Panc1 (cell line): ENCODE measurements around the gene PARM1. TPM values are rescaled to one million over a fixed set of nuclear protein-coding genes. Genes with fewer than 3 reads are reported as not detected.

Experiments
- ATAC-seq: fragments of 200-7000 bp; cut with Tn5 transposase; 2 replicates; pipeline ENCODE4 v1.9.1; 2020; ENCODE audit warnings: mild to moderate bottlenecking, moderate library complexity
- BruUV-seq: library from RNA; stranded (reverse); fragments of 400-500 nt; replicated peaks from 2 replicates; lab custom pipeline; 2021; lab: Mats Ljungman, UMichigan
- CTCF ChIA-PET: fragments of 300-600 bp; sonication (Branson Sonifier 250); formaldehyde crosslinking; loops from one replicate; lab custom pipeline; 2022; ENCODE audit warnings: antibody characterized with exemption; lab: Charles Lee
- POLR2A ChIA-PET: fragments of 300-600 bp; sonication (Branson Sonifier 250); formaldehyde crosslinking; loops from one replicate; lab custom pipeline; 2022; ENCODE audit warnings: antibody characterized with exemption; lab: Charles Lee
- DNase-seq: peaks from one replicate; pipeline ENCODE4 v3.0.0-alpha.2; 2010; ENCODE audit warnings: low read depth, low spot score
- H3K27ac ChIP-seq: 2 replicates; pipeline ENCODE4 v1.5.1; 2011; ENCODE audit warnings: mild to moderate bottlenecking, low read length, inconsistent platforms
- H3K27me3 ChIP-seq: fragments of 200-500 bp; sonication (Bioruptor generic); 2 replicates; pipeline ENCODE4 v1.6.0; 2014; ENCODE audit warnings: low read length, inconsistent platforms; ENCODE audit not compliant: control insufficient read depth, insufficient read depth
- H3K36me3 ChIP-seq: fragments of 200-500 bp; sonication (Bioruptor generic); 2 replicates; pipeline ENCODE4 v1.5.1; 2014; ENCODE audit warnings: inconsistent platforms, mild to moderate bottlenecking, low read length, moderate library complexity; ENCODE audit not compliant: control insufficient read depth, insufficient read depth
- H3K4me1 ChIP-seq: 2 replicates; pipeline ENCODE4 v1.5.1; 2011; ENCODE audit warnings: inconsistent platforms, mild to moderate bottlenecking, low read length, moderate library complexity; ENCODE audit not compliant: control insufficient read depth, insufficient read depth
- H3K4me3 ChIP-seq, 2 experiments: 2 replicates each; pipeline ENCODE4 v1.5.1; 2011 to 2012; ENCODE audit warnings: low read depth in 2 of 2, low read length in 2 of 2, mild to moderate bottlenecking in 2 of 2, inconsistent platforms in 1 of 2, moderate library complexity in 1 of 2
- H3K9me3 ChIP-seq: fragments of 200-500 bp; sonication (Bioruptor generic); 2 replicates; pipeline ENCODE4 v1.5.1; 2014; ENCODE audit warnings: low read depth, mild to moderate bottlenecking, inconsistent platforms, low read length, moderate library complexity; ENCODE audit not compliant: control insufficient read depth, insufficient read depth
- CTCF ChIP-seq: fragments of 450-650 bp; IDR thresholded peaks from 2 replicates; pipeline ENCODE4 v1.5.1; 2017; ENCODE audit warnings: mild to moderate bottlenecking
- POLR2AphosphoS5 ChIP-seq: IDR thresholded peaks from 2 replicates; pipeline ENCODE4 v1.6.1; 2012; ENCODE audit warnings: mild to moderate bottlenecking, low read depth, low read length, moderate library complexity
- REST ChIP-seq, 2 experiments: IDR thresholded peaks; 2 replicates each; pipeline ENCODE4 v1.6.1; 2011 to 2012; ENCODE audit warnings: low read depth in 2 of 2, control low read depth in 1 of 2, low read length in 1 of 2, mild to moderate bottlenecking in 1 of 2, moderate library complexity in 1 of 2; ENCODE audit not compliant: insufficient read depth in 1 of 2
- SIN3A ChIP-seq: IDR thresholded peaks from 2 replicates; pipeline ENCODE4 v1.6.1; 2012; ENCODE audit warnings: low read depth, mild to moderate bottlenecking, low read length, moderate library complexity, borderline replicate concordance; ENCODE audit not compliant: insufficient read depth
- TCF7L2 ChIP-seq: IDR thresholded peaks from 2 replicates; pipeline ENCODE4 v1.6.1; 2011; ENCODE audit warnings: mild to moderate bottlenecking, low read depth, low read length, inconsistent platforms
- in situ Hi-C: cut with HindIII; loops from 2 replicates; pipeline ENCODE4 v1.10.0; 2016; ENCODE audit warnings: low sequenced_read_pairs, low pct_unique_long_range_greater_than_20kb
- intact Hi-C: fragments of 100-400 bp; cut with micrococcal nuclease; formaldehyde crosslinking; loops from one replicate; pipeline ENCODE4 v1.10.0; 2022; ENCODE audit not compliant: unreplicated experiment
- total RNA-seq: library from RNA; stranded (reverse); gene quantifications from one replicate; pipeline ENCODE4 v1.2.1, GENCODE V29; 2021; ENCODE audit not compliant: unreplicated experiment

The PARM1 gene
- total RNA-seq, 1 experiment from 2014 or later, result 0.21 TPM

- H3K27me3 ChIP-seq, result no peaks in the 10 kb centered on the region
- no peaks in the 10 kb centered on the region for H3K4me1 ChIP-seq
- no peak for DNase-seq
- no peak for TF ChIP-seq TCF7L2
- TF ChIP-seq REST (IDR thresholded peaks at IDR 0.05; ENCODE audit: insufficient read depth in 1 of 2, low read depth in 2 of 2, low read length in 1 of 2), result no peak
- no peak for TF ChIP-seq CTCF
- TF ChIP-seq SIN3A, result no peak
- TF ChIP-seq POLR2AphosphoS5, result no peak
- H3K36me3 ChIP-seq, result no peaks in the 10 kb centered on the region
- in situ Hi-C loops, result no loop called here
- ChIA-PET CTCF (no interaction called here), POLR2A (no interaction called here)
- no peaks in the 10 kb centered on the region for H3K9me3 ChIP-seq
- H3K27ac ChIP-seq, result no peak overlapping the region
- intact Hi-C loops, result no loop called here
- H3K4me3 ChIP-seq, result no peak overlapping the region
- no peak for ATAC-seq
- no TSS peak for BruUV-seq
Measured at GRCh38 chr4:75063433-75063832, 130.5 kb downstream of the PARM1 start.

- DNase-seq, result no peak
- ChIA-PET CTCF (no interaction called here), POLR2A (no interaction called here)
- H3K4me3 ChIP-seq, result no peak overlapping the region
- no peaks in the 10 kb centered on the region for H3K4me1 ChIP-seq
- H3K36me3 ChIP-seq, result no peaks in the 10 kb centered on the region
- H3K27ac ChIP-seq, result no peak overlapping the region
- no peaks in the 10 kb centered on the region for H3K27me3 ChIP-seq
- no TSS peak for BruUV-seq
- TF ChIP-seq REST (IDR thresholded peaks at IDR 0.05; ENCODE audit: insufficient read depth in 1 of 2, low read depth in 2 of 2, low read length in 1 of 2) (no peak), TCF7L2 (no peak), CTCF (no peak), POLR2AphosphoS5 (no peak), SIN3A (no peak)
- no peak for ATAC-seq
- H3K9me3 ChIP-seq, result no peaks in the 10 kb centered on the region
- in situ Hi-C loops, result no loop called here
- intact Hi-C loops, result no loop called here
Measured at GRCh38 chr4:75065909-75066308, 133.0 kb downstream of the PARM1 start.
